ENCODE results near the gene FMN1. TPM values are rescaled to one million over a fixed set of nuclear protein-coding genes. Genes with fewer than 3 reads are reported as not detected.

The FMN1 gene
- total and polyA plus RNA-seq, 2 of the 8 experiments (the other 6 are each of a cell fraction or from before 2014, with no cell fraction given) = 0.27 to 3.7 TPM

DNA sequence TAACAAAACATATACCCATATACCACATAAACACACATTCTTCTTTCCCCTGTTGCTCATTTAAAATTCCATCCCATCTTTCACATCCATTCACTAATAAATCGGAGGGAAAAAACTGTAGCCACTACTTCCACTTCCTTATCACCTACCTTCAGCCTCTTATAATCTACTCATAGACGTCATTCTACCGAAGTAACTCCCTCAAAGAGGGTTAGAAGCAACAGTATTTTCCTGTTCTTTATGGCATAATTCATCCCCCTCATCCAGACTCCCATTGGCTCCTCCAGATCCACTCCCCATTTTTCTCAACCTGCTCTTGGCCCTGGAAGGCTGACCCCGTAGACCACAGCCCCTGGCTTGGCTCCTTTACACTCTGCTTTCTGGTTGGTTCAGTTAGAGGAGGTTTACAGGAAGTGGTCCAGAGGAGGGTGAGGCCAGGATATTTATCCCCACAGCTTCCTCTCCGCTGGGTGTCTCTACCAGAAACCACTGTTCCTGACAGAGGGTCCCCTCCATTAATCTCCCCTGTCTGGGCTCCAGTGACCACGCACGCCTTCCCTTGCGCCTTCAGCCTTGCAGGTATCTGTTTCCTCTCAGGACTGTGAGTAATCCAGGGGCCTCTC is 46.3 kb downstream of the FMN1 start (continued):
- TF ChIP-seq USF2 (IDR thresholded peaks at IDR 0.05; ENCODE audit: low read length) = no peak
- TF ChIP-seq BCL11A (IDR thresholded peaks at IDR 0.05; ENCODE audit: low read depth in 2 of 2, low read length in 2 of 2) = no peak
- no peak for TF ChIP-seq TBP (IDR thresholded peaks at IDR 0.05; ENCODE audit: low read depth, low read length)
- TF ChIP-seq SP1 (IDR thresholded peaks at IDR 0.05; ENCODE audit: low read depth, low read length) = no peak
- no peak for TF ChIP-seq CBX8 (IDR thresholded peaks at IDR 0.05; ENCODE audit: borderline replicate concordance, low read depth, low read length)
- no peak for TF ChIP-seq JUND (IDR thresholded peaks at IDR 0.05; ENCODE audit: low read length)
